Endodermal cell (in vitro differentiated cells): ENCODE results near the gene MSLN. TPM values are rescaled to one million over a fixed set of nuclear protein-coding genes. Genes with fewer than 3 reads are reported as not detected.

ENCODE experiments used
- DNase-seq: peaks from one replicate; pipeline ENCODE4 v3.0.0-alpha.2; 2017
- H3K27ac ChIP-seq: 2 replicates; pipeline ENCODE4 v1.5.1; 2013; ENCODE audit warnings: mild to moderate bottlenecking, low read depth, low read length, moderate library complexity
- H3K27me3 ChIP-seq: 2 replicates; pipeline ENCODE4 v1.6.1; 2013; ENCODE audit warnings: mild to moderate bottlenecking, low read length, moderate library complexity; ENCODE audit not compliant: insufficient read depth, control insufficient read depth, poor library complexity, severe bottlenecking
- H3K36me3 ChIP-seq: 2 replicates; pipeline ENCODE4 v1.7.0; 2013; ENCODE audit warnings: mild to moderate bottlenecking, low read length, moderate library complexity; ENCODE audit not compliant: control insufficient read depth, insufficient read depth
- H3K4me1 ChIP-seq: one replicate; pipeline ENCODE4 v1.7.0; 2013; ENCODE audit warnings: low read length; ENCODE audit not compliant: control insufficient read depth, insufficient read depth
- H3K4me3 ChIP-seq: 2 replicates; pipeline ENCODE4 v1.5.1; 2013; ENCODE audit warnings: mild to moderate bottlenecking, low read length, moderate library complexity
- H3K9ac ChIP-seq: 2 replicates; pipeline ENCODE4 v1.6.1; 2013; ENCODE audit warnings: mild to moderate bottlenecking, low read length, moderate library complexity; ENCODE audit not compliant: poor library complexity, severe bottlenecking; ENCODE audit errors: extremely low read depth
- H3K9me3 ChIP-seq: 2 replicates; pipeline ENCODE4 v1.6.1; 2013; ENCODE audit warnings: mild to moderate bottlenecking, low read length, moderate library complexity; ENCODE audit not compliant: control insufficient read depth
- H3K27ac Mint-ChIP-seq: 2 replicates; pipeline ENCODE4 v1.8.0; 2020; ENCODE audit warnings: mixed read lengths
- H3K27me3 Mint-ChIP-seq: 2 replicates; pipeline ENCODE4 v1.8.0; 2021; ENCODE audit warnings: mild to moderate bottlenecking, mixed read lengths; ENCODE audit not compliant: insufficient read depth
- H3K36me3 Mint-ChIP-seq: 2 replicates; pipeline ENCODE4 v1.8.0; 2020; ENCODE audit warnings: low read depth, mixed read lengths
- H3K4me1 Mint-ChIP-seq: 2 replicates; pipeline ENCODE4 v1.8.0; 2020; ENCODE audit warnings: mixed read lengths
- H3K4me3 Mint-ChIP-seq: 2 replicates; pipeline ENCODE4 v1.8.0; 2020; ENCODE audit warnings: mild to moderate bottlenecking, moderate library complexity, mixed read lengths
- H3K9me3 Mint-ChIP-seq: 2 replicates; pipeline ENCODE4 v1.8.0; 2020; ENCODE audit warnings: mild to moderate bottlenecking, mixed read lengths
- WGBS, 2 experiments: methylation state at CpG; one replicate each; pipeline versions ENCODE4 v1.1.5 to v1.1.7; 2013; ENCODE audit warnings: missing lambda C conversion rate in 2 of 2, mixed read lengths in 1 of 2; ENCODE audit not compliant: insufficient coverage in 1 of 2, insufficient read length in 1 of 2; 5-methylcytosine and 5-hydroxymethylcytosine counted together
- total RNA-seq, 2 donors: library from RNA; stranded (reverse); fragmentation: NEBNext Ultra II Directional in 1 of 2; extraction: Animal tissue kit (Norgen Biotek cat#: 25700) in 1 of 2; gene quantifications; 2 replicates in 1 of 2; 3 replicates in 1 of 2; pipeline ENCODE4 v1.2.1, GENCODE V29; 2021
- TF ChIP-seq, protein P1 (sequence below): fragments of 200-600 bp; sonication (generic); conservative IDR thresholded peaks from 2 replicates; pipeline ENCODE4 v1.5.0; 2021; ENCODE audit warnings: antibody characterized with exemption, mild to moderate bottlenecking

The MSLN gene
- total RNA-seq, 2 donors from 2014 or later, result 0.42 to 0.86 TPM

DNA sequence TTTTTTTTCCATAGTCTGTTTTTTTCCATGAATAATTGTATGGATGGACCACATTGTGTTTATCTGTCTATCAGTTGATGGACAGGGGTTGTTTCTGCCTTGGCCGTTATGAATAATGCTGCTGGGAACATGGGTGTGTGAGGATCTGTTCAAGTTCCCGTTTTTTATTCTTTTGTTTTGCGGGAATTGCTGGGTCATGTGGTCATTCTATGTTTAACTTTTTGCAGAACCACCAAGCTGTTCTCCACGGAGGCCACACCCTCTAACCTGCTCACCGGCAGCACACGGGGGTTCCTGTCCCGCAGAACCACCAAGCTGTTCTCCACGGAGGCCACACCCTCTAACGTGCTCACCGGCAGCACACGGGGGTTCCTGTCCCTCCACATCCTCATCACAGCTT is 5.9 kb upstream of the MSLN start:
- WGBS, 2 experiments, result 79 to 81% methylated on average over 11 of the region's 11 CpGs
- no peak overlapping the region for H3K9ac ChIP-seq
- no peak overlapping the region for H3K27ac ChIP-seq

DNA sequence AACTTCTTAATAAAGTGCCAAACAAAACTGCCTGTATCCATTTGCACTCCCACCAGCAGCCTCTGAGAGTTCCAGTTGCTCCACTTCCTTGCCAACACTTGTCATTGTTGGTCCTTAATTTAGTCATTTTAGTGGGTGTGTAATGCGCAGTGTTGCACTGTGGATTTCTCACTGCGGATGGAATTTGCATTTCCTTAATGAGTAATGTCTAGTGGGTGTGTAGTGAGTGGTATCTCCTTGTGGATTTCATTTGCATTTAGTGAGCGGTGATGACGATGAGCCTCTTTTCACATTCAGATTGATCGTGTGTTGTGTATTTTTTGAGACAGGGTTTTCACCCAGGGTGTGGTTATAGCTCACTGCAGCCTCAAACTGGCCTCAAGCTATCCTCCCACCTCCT is 4.1 kb upstream of the MSLN start:
- no peaks in the 10 kb centered on the region for H3K9me3 ChIP-seq
- TF ChIP-seq, protein P1, sequence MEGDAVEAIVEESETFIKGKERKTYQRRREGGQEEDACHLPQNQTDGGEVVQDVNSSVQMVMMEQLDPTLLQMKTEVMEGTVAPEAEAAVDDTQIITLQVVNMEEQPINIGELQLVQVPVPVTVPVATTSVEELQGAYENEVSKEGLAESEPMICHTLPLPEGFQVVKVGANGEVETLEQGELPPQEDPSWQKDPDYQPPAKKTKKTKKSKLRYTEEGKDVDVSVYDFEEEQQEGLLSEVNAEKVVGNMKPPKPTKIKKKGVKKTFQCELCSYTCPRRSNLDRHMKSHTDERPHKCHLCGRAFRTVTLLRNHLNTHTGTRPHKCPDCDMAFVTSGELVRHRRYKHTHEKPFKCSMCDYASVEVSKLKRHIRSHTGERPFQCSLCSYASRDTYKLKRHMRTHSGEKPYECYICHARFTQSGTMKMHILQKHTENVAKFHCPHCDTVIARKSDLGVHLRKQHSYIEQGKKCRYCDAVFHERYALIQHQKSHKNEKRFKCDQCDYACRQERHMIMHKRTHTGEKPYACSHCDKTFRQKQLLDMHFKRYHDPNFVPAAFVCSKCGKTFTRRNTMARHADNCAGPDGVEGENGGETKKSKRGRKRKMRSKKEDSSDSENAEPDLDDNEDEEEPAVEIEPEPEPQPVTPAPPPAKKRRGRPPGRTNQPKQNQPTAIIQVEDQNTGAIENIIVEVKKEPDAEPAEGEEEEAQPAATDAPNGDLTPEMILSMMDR, result no peak
- no peaks in the 10 kb centered on the region for H3K4me1 ChIP-seq
- peaks cover 15% of the 10 kb centered on the region for H3K27me3 Mint-ChIP-seq
- no peak overlapping the region for H3K4me3 ChIP-seq
- WGBS, 2 experiments, result 90 to 100% methylated on average over 4 to 5 of the region's 5 CpGs
- H3K9ac ChIP-seq, result no peak overlapping the region
- no peaks in the 10 kb centered on the region for H3K27me3 ChIP-seq
- no peak for DNase-seq
- no peaks in the 10 kb centered on the region for H3K36me3 ChIP-seq
- H3K4me1 Mint-ChIP-seq, result peaks cover 10% of the 10 kb centered on the region
- no peak overlapping the region for H3K4me3 Mint-ChIP-seq
- H3K36me3 Mint-ChIP-seq, result no peaks in the 10 kb centered on the region
- no peak overlapping the region for H3K27ac Mint-ChIP-seq
- peaks cover 5% of the 10 kb centered on the region for H3K9me3 Mint-ChIP-seq
- H3K27ac ChIP-seq, result no peak overlapping the region

More for the DNA sequence above, 5.9 kb upstream of the MSLN start:
- no peak overlapping the region for H3K4me3 Mint-ChIP-seq
- H3K36me3 Mint-ChIP-seq, result no peaks in the 10 kb centered on the region
- no peaks in the 10 kb centered on the region for H3K27me3 ChIP-seq
- no peaks in the 10 kb centered on the region for H3K4me1 ChIP-seq
- no peak overlapping the region for H3K27ac Mint-ChIP-seq
- no peaks in the 10 kb centered on the region for H3K9me3 ChIP-seq
- peaks cover 13% of the 10 kb centered on the region for H3K4me1 Mint-ChIP-seq
- peaks cover 18% of the 10 kb centered on the region for H3K27me3 Mint-ChIP-seq
- peaks cover 5% of the 10 kb centered on the region for H3K9me3 Mint-ChIP-seq
- H3K4me3 ChIP-seq, result no peak overlapping the region
- TF ChIP-seq, protein P1, result no peak
- no peak for DNase-seq
- no peaks in the 10 kb centered on the region for H3K36me3 ChIP-seq

DNA sequence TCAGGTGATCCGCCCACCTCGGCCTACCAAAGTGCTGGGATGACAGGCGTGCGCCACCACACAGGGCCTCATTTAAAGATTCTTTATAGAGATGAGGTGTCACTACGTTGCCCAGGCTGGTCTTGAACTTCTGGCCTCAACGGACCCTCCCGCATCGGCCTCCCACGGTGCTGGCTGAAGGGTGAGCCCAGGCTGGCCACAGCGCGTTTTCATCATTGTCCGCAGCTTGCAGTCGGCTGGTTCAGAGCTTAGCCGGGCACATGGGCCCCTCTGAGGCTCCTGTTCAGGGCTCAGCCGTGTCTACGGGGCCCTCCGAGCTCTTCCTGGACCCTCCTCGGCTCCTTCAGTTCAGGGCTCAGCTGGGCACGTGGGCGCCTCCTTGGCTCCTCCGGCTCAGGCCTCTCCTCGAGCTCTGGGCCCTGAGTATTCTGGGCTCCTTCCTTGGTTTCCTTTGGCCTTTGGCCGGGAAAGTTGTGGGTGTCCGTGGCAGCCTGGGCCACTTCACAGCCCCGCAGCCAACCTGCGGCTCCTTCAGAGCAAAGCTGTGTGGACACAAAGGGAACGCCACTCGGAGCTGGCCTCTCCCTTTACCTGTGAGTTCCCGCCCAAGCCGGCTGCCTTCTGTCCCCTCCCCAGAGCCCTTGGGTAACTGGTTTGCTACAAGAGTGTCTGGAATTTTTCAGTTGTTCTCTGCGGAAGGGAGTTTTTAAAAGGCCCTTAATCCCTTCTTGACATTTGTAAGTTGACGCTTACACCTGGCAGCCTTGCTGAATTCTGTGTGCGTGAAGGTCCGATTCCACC is 1.2 kb upstream of the MSLN start:
- Mint-ChIP-seq H3K9me3 (peaks cover 5% of the 10 kb centered on the region), H3K27ac (no peak overlapping the region), H3K36me3 (no peaks in the 10 kb centered on the region), H3K4me3 (no peak overlapping the region), H3K4me1 (no peaks in the 10 kb centered on the region), H3K27me3 (peaks cover 8% of the 10 kb centered on the region)
- no peak overlapping the region for H3K9ac ChIP-seq
- 91 to 93% methylated on average over 28 to 34 of the region's 34 CpGs for WGBS, 2 experiments
- H3K4me1 ChIP-seq, result no peaks in the 10 kb centered on the region
- no peaks in the 10 kb centered on the region for H3K36me3 ChIP-seq
- TF ChIP-seq, protein P1, result no peak
- no peak for DNase-seq
- no peaks in the 10 kb centered on the region for H3K9me3 ChIP-seq
- no peak overlapping the region for H3K4me3 ChIP-seq
- H3K27ac ChIP-seq, result no peak overlapping the region
- H3K27me3 ChIP-seq, result no peaks in the 10 kb centered on the region
